HG03066 (cell line): ENCODE results near the gene LRRC18.

ENCODE experiments used
- ATAC-seq: cut with Tn5 transposase; IDR thresholded peaks from one replicate; pipeline ENCODE4 v1.9.1; 2021; ENCODE audit warnings: low read depth; ENCODE audit not compliant: unreplicated experiment

LRRC18 gene

GRCh38 chr10:48884179-48885045, 55.2 kb downstream of the LRRC18 start:
- ATAC-seq: no peak

DNA sequence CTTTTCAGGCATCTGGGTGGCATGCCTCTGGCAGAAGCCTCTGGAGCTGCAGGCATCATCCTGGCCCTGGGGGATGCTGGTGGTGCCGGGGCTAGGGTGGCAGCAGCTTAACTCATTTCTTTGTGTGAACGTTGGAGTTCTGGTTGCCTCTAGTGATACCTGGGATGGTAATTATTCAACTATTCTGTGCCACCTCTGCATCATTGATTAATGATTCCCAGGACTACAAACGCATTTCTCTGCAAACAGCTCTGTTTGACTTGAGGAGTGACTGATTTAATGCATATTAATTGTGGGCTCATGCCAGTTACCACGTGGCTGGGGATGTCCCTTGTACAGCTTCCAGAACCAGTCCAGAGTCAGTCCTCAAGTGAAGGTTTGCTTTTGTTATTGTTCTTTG, 55.9 kb downstream of the LRRC18 start:
- no peak for ATAC-seq

- no peak for ATAC-seq
These were observed 56.8 kb downstream of the LRRC18 start for GRCh38 chr10:48882881-48883280.

GRCh38 chr10:48881937-48882336, 57.7 kb downstream of the LRRC18 start:
- ATAC-seq: no peak

- ATAC-seq: no peak
These were observed 59.5 kb downstream of the LRRC18 start for GRCh38 chr10:48880016-48880705.

DNA sequence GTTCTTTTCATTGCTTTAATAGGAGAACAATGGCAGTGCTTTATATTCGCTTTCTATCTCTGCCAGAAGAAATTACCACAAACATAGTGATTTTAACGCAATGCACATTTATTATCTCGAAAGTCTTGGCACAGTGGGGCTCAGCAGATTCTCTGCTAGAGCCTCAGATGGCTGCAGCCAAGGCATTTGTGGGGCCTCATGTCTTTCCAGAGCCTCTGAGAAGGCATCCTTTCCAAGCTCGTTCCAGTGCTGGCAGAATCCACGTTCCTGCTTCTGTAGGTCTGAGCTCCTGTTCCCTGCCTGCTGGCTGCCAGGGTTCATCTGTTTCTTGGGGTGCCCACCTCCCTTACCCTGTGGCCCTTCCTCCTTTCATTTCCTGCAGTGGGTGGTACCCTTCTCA, 60.2 kb downstream of the LRRC18 start:
- ATAC-seq: no peak

- ATAC-seq: no peak
These were observed 61.5 kb downstream of the LRRC18 start for GRCh38 chr10:48878091-48878490.

- no peak for ATAC-seq
These were observed 67.4 kb downstream of the LRRC18 start for GRCh38 chr10:48872234-48872633.
